Ishikawa (cell line): ENCODE measurements around the gene DHDDS.

ENCODE experiments used
- EP300 ChIP-seq: IDR thresholded peaks from 2 replicates; pipeline ENCODE4 v1.6.1; 2012; ENCODE audit warnings: borderline replicate concordance
- REST ChIP-seq: IDR thresholded peaks from 2 replicates; pipeline ENCODE4 v1.6.1; 2012; ENCODE audit warnings: low read depth, mild to moderate bottlenecking
- TAF1 ChIP-seq: IDR thresholded peaks from 2 replicates; pipeline ENCODE4 v1.6.1; 2012; ENCODE audit warnings: low read depth, mild to moderate bottlenecking
- TEAD4 ChIP-seq: IDR thresholded peaks from 2 replicates; pipeline ENCODE4 v1.6.1; 2012
- YY1 ChIP-seq: IDR thresholded peaks from 2 replicates; pipeline ENCODE4 v1.6.1; 2012; ENCODE audit warnings: low read depth
- TF ChIP-seq, protein P1 (sequence below): IDR thresholded peaks from 2 replicates; pipeline ENCODE4 v1.6.1; 2012

DNA sequence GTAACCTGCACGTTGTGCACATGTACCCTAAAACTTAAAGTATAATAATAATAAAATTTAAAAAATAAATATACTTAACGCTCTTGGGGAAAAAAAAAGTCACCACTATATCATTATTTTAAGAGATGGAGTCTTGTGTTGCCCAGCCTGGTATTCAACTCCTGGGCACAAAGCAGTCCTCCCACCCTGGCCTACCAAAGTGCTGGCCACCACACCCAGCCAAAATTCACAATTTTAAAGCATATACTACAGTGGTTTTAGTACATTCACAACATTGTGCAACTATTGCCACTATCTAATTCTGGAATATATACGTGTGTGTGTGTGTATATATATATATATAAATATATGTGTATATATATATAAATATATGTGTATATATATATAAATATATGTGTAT is 46.0 kb downstream of the DHDDS start:
- TF ChIP-seq TEAD4 (no peak), REST (no peak), YY1 (no peak), EP300 (no peak), TAF1 (no peak)
- TF ChIP-seq, protein P1, sequence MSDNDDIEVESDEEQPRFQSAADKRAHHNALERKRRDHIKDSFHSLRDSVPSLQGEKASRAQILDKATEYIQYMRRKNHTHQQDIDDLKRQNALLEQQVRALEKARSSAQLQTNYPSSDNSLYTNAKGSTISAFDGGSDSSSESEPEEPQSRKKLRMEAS = no peak
